HEK293 (cell line): Measurements from ENCODE around the gene TTC9C.

Experiments
- GLIS2 ChIP-seq: fragments of 450-650 bp; formaldehyde crosslinking; IDR thresholded peaks from 2 replicates; pipeline ENCODE4 v1.5.1; 2016; ENCODE audit warnings: missing biosample characterization, missing genetic modification characterization
- MYNN ChIP-seq: fragments of 450-650 bp; formaldehyde crosslinking; IDR thresholded peaks from 2 replicates; pipeline ENCODE4 v1.5.1; 2016; ENCODE audit warnings: missing biosample characterization, missing genetic modification characterization, borderline replicate concordance
- SCRT1 ChIP-seq: fragments of 450-650 bp; formaldehyde crosslinking; IDR thresholded peaks from 2 replicates; pipeline ENCODE4 v1.5.1; 2016; ENCODE audit warnings: missing biosample characterization, missing genetic modification characterization, borderline replicate concordance
- WT1 ChIP-seq: fragments of 450-650 bp; formaldehyde crosslinking; IDR thresholded peaks from 2 replicates; pipeline ENCODE4 v1.5.1; 2016; ENCODE audit warnings: missing biosample characterization, missing genetic modification characterization
- ZBTB8A ChIP-seq: fragments of 450-650 bp; formaldehyde crosslinking; IDR thresholded peaks from 2 replicates; pipeline ENCODE4 v1.5.1; 2016; ENCODE audit warnings: missing biosample characterization, missing genetic modification characterization
- ZNF529 ChIP-seq: fragments of 450-650 bp; formaldehyde crosslinking; IDR thresholded peaks from 2 replicates; pipeline ENCODE4 v1.5.1; 2017; ENCODE audit warnings: missing genetic modification characterization, missing biosample characterization; ENCODE audit not compliant: insufficient replicate concordance
- ZNF558 ChIP-seq: fragments of 450-650 bp; formaldehyde crosslinking; IDR thresholded peaks from 2 replicates; pipeline ENCODE4 v1.5.1; 2016; ENCODE audit warnings: missing biosample characterization, missing genetic modification characterization
- ZXDB ChIP-seq: fragments of 450-650 bp; formaldehyde crosslinking; IDR thresholded peaks from 2 replicates; pipeline ENCODE4 v1.5.1; 2016; ENCODE audit warnings: missing biosample characterization, missing genetic modification characterization
- TF ChIP-seq, protein P1 (sequence below): fragments of 450-650 bp; formaldehyde crosslinking; IDR thresholded peaks from 2 replicates; pipeline ENCODE4 v1.5.1; 2016; ENCODE audit warnings: missing biosample characterization, missing genetic modification characterization
- TF ChIP-seq, protein P2 (sequence below): fragments of 450-650 bp; formaldehyde crosslinking; IDR thresholded peaks from 2 replicates; pipeline ENCODE4 v1.5.1; 2016; ENCODE audit warnings: missing biosample characterization, missing genetic modification characterization
- TF ChIP-seq, protein P3 (sequence below): fragments of 450-650 bp; formaldehyde crosslinking; optimal IDR thresholded peaks from 2 replicates; pipeline ENCODE3; 2016; ENCODE audit warnings: missing biosample characterization, mild to moderate bottlenecking, missing genetic modification characterization
- TF ChIP-seq, protein P4 (sequence below): fragments of 450-650 bp; formaldehyde crosslinking; conservative IDR thresholded peaks from 2 replicates; pipeline ENCODE4 v1.5.1; 2016; ENCODE audit warnings: low read depth, missing biosample characterization, missing genetic modification characterization

The TTC9C gene

DNA sequence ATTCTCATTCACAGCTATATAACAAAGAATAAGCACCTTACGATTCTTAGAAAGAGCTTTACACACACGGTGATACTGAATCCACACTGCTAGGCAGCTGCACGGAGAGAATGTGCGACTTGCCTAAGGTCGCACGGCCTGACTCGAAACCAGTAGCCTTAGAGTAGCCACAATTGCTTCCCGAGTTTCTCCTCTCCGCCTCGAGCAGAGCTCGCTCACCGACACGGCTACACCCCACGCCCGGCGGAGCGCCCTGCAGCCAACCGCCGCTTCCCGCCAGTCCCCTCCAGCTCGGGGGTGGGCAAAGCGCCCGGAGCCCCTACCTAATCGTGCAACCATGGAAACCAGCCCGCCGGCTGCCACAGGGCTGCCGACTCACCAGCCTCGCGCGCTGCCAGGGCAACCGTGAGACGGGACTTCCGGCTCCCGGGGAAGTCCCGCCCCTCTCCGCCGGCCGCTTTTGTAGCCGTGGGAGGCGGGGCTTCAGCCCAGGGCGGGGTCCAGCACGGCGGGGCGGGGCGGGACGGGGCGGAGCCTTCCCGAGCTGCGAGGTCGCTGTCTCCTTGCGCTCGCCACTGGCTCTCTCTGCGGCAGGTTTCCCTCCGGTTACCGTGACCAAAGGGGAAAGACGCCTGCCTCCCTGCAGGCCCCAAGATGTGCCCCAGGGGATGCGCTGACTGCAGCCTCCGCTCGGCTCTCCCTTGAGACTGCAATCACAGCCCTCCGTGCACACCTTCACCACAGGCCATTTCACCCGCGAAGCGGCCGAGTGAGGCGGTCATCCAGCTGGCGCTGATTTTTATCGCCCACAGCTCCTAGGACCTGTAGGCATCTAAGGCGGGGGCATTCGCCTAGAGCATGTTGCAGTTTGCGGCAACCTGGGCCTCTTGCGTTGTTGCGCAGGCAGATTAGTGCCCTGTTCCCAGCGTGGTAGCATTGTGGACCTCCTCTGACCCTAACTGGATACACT lies 22.1 kb upstream of the TTC9C start (continued):
- TF ChIP-seq, protein P1, sequence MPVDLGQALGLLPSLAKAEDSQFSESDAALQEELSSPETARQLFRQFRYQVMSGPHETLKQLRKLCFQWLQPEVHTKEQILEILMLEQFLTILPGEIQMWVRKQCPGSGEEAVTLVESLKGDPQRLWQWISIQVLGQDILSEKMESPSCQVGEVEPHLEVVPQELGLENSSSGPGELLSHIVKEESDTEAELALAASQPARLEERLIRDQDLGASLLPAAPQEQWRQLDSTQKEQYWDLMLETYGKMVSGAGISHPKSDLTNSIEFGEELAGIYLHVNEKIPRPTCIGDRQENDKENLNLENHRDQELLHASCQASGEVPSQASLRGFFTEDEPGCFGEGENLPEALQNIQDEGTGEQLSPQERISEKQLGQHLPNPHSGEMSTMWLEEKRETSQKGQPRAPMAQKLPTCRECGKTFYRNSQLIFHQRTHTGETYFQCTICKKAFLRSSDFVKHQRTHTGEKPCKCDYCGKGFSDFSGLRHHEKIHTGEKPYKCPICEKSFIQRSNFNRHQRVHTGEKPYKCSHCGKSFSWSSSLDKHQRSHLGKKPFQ (tag by site-specific recombination), result 0 out of 2 replicates have a peak, but pooled peaks have one; percentile 47
- TF ChIP-seq WT1 (tag by site-specific recombination) (0 out of 2 replicates have a peak, but pooled peaks have one; percentile 12), ZNF529 (tag by site-specific recombination) (no peak), ZNF558 (tag by site-specific recombination) (no peak), SCRT1 (tag by site-specific recombination) (0 out of 2 replicates have a peak, but pooled peaks have one; percentile 12), ZBTB8A (tag by site-specific recombination) (peak; percentile 90), MYNN (tag by site-specific recombination) (peak; percentile 40; the same call in 1 of the 2 replicates), GLIS2 (tag by site-specific recombination) (peak; percentile 51), ZXDB (tag by site-specific recombination) (peak; percentile 53)
- TF ChIP-seq, protein P2, sequence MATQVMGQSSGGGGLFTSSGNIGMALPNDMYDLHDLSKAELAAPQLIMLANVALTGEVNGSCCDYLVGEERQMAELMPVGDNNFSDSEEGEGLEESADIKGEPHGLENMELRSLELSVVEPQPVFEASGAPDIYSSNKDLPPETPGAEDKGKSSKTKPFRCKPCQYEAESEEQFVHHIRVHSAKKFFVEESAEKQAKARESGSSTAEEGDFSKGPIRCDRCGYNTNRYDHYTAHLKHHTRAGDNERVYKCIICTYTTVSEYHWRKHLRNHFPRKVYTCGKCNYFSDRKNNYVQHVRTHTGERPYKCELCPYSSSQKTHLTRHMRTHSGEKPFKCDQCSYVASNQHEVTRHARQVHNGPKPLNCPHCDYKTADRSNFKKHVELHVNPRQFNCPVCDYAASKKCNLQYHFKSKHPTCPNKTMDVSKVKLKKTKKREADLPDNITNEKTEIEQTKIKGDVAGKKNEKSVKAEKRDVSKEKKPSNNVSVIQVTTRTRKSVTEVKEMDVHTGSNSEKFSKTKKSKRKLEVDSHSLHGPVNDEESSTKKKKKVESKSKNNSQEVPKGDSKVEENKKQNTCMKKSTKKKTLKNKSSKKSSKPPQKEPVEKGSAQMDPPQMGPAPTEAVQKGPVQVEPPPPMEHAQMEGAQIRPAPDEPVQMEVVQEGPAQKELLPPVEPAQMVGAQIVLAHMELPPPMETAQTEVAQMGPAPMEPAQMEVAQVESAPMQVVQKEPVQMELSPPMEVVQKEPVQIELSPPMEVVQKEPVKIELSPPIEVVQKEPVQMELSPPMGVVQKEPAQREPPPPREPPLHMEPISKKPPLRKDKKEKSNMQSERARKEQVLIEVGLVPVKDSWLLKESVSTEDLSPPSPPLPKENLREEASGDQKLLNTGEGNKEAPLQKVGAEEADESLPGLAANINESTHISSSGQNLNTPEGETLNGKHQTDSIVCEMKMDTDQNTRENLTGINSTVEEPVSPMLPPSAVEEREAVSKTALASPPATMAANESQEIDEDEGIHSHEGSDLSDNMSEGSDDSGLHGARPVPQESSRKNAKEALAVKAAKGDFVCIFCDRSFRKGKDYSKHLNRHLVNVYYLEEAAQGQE (tag by site-specific recombination), result peak; percentile 32; the same call in 1 of the 2 replicates
- TF ChIP-seq, protein P3, sequence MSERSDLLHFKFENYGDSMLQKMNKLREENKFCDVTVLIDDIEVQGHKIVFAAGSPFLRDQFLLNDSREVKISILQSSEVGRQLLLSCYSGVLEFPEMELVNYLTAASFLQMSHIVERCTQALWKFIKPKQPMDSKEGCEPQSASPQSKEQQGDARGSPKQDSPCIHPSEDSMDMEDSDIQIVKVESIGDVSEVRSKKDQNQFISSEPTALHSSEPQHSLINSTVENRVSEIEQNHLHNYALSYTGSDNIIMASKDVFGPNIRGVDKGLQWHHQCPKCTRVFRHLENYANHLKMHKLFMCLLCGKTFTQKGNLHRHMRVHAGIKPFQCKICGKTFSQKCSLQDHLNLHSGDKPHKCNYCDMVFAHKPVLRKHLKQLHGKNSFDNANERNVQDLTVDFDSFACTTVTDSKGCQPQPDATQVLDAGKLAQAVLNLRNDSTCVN (tag by site-specific recombination), result peak; percentile 31
- TF ChIP-seq, protein P4, sequence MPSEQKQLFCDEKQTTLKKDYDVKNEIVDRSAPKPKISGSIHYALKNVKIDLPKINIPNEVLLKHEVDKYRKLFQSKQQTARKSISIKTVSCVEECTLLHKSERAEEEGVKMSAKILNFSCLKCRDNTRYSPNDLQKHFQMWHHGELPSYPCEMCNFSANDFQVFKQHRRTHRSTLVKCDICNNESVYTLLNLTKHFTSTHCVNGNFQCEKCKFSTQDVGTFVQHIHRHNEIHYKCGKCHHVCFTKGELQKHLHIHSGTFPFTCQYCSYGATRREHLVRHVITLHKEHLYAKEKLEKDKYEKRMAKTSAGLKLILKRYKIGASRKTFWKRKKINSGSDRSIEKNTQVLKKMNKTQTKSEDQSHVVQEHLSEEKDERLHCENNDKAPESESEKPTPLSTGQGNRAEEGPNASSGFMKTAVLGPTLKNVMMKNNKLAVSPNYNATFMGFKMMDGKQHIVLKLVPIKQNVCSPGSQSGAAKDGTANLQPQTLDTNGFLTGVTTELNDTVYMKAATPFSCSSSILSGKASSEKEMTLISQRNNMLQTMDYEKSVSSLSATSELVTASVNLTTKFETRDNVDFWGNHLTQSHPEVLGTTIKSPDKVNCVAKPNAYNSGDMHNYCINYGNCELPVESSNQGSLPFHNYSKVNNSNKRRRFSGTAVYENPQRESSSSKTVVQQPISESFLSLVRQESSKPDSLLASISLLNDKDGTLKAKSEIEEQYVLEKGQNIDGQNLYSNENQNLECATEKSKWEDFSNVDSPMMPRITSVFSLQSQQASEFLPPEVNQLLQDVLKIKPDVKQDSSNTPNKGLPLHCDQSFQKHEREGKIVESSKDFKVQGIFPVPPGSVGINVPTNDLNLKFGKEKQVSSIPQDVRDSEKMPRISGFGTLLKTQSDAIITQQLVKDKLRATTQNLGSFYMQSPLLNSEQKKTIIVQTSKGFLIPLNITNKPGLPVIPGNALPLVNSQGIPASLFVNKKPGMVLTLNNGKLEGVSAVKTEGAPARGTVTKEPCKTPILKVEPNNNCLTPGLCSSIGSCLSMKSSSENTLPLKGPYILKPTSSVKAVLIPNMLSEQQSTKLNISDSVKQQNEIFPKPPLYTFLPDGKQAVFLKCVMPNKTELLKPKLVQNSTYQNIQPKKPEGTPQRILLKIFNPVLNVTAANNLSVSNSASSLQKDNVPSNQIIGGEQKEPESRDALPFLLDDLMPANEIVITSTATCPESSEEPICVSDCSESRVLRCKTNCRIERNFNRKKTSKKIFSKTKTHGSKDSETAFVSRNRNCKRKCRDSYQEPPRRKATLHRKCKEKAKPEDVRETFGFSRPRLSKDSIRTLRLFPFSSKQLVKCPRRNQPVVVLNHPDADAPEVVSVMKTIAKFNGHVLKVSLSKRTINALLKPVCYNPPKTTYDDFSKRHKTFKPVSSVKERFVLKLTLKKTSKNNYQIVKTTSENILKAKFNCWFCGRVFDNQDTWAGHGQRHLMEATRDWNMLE (tag by site-specific recombination), result no peak
